ENCODE data around the gene CHD5.

DNA sequence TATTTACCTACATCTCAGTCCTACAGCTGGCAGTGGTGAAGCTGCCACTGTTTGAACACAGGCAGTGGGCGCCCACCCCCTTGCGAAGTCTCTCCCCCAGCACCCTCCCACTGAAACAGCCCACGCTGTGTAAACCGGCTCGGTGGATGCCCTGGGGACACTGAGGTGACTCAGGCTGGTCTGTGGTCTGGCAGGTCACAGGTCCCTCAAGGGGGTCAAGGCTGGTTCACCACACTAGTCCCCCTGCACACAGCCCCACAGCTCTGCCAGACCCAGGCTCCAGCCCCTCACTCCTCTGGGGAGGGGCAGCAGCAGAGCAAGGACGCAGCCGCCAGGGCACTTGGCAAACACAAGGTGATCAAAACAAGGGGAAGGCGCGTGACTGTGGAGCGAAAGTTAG lies 7.6 kb downstream of the CHD5 start:
- TF ChIP-seq, protein P1, sequence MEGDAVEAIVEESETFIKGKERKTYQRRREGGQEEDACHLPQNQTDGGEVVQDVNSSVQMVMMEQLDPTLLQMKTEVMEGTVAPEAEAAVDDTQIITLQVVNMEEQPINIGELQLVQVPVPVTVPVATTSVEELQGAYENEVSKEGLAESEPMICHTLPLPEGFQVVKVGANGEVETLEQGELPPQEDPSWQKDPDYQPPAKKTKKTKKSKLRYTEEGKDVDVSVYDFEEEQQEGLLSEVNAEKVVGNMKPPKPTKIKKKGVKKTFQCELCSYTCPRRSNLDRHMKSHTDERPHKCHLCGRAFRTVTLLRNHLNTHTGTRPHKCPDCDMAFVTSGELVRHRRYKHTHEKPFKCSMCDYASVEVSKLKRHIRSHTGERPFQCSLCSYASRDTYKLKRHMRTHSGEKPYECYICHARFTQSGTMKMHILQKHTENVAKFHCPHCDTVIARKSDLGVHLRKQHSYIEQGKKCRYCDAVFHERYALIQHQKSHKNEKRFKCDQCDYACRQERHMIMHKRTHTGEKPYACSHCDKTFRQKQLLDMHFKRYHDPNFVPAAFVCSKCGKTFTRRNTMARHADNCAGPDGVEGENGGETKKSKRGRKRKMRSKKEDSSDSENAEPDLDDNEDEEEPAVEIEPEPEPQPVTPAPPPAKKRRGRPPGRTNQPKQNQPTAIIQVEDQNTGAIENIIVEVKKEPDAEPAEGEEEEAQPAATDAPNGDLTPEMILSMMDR (IDR thresholded peaks at IDR 0.05; ENCODE audit: borderline replicate concordance, extremely low read depth, low read length, poor library complexity, severe bottlenecking): no peak
- no peak for TF ChIP-seq EZH2 (IDR thresholded peaks at IDR 0.05; ENCODE audit: borderline replicate concordance, low read depth, low read length, severe bottlenecking)

Measured in DND-41 (cell line).